Ishikawa (cell line): ENCODE data around the gene HCN4.

Source experiments
- CEBPB ChIP-seq: IDR thresholded peaks from 2 replicates; pipeline ENCODE4 v1.6.1; 2012
- CREB1 ChIP-seq: IDR thresholded peaks from 2 replicates; pipeline ENCODE4 v1.6.1; 2012; ENCODE audit warnings: low read depth
- EGR1 ChIP-seq: IDR thresholded peaks from 2 replicates; pipeline ENCODE4 v1.6.1; 2012
- EP300 ChIP-seq: IDR thresholded peaks from 2 replicates; pipeline ENCODE4 v1.6.1; 2012; ENCODE audit warnings: borderline replicate concordance
- FOXM1 ChIP-seq: IDR thresholded peaks from 2 replicates; pipeline ENCODE4 v1.6.1; 2012; ENCODE audit warnings: low read depth, borderline replicate concordance
- MAX ChIP-seq: IDR thresholded peaks from 2 replicates; pipeline ENCODE4 v1.6.1; 2012
- NFIC ChIP-seq: IDR thresholded peaks from 2 replicates; pipeline ENCODE4 v1.6.1; 2012
- RAD21 ChIP-seq: IDR thresholded peaks from 2 replicates; pipeline ENCODE4 v1.6.1; 2012; ENCODE audit warnings: low read depth
- REST ChIP-seq: IDR thresholded peaks from 2 replicates; pipeline ENCODE4 v1.6.1; 2012; ENCODE audit warnings: low read depth, mild to moderate bottlenecking
- TAF1 ChIP-seq: IDR thresholded peaks from 2 replicates; pipeline ENCODE4 v1.6.1; 2012; ENCODE audit warnings: low read depth, mild to moderate bottlenecking
- TCF12 ChIP-seq: IDR thresholded peaks from 2 replicates; pipeline ENCODE4 v1.6.1; 2012; ENCODE audit warnings: low read depth
- TEAD4 ChIP-seq: IDR thresholded peaks from 2 replicates; pipeline ENCODE4 v1.6.1; 2012
- USF1 ChIP-seq: IDR thresholded peaks from 2 replicates; pipeline ENCODE4 v1.6.1; 2012
- YY1 ChIP-seq: IDR thresholded peaks from 2 replicates; pipeline ENCODE4 v1.6.1; 2012; ENCODE audit warnings: low read depth
- ZBTB7A ChIP-seq: IDR thresholded peaks from 2 replicates; pipeline ENCODE4 v1.6.1; 2012; ENCODE audit warnings: low read depth

The HCN4 gene

GRCh38 chr15:73308305-73308704, 60.5 kb downstream of the HCN4 start:
- TF ChIP-seq TAF1 (no peak), REST (no peak), TEAD4 (no peak), NFIC (no peak), EP300 (no peak), TCF12 (no peak), CEBPB (no peak), YY1 (no peak), MAX (no peak), USF1 (no peak), FOXM1 (no peak), CREB1 (no peak), ZBTB7A (no peak), RAD21 (no peak), EGR1 (no peak)

GRCh38 chr15:73305331-73306211, 63.2 kb downstream of the HCN4 start:
- TF ChIP-seq EP300: no peak
- TF ChIP-seq RAD21: peak; percentile 84

GRCh38 chr15:73303636-73304035, 65.1 kb downstream of the HCN4 start:
- no peak for TF ChIP-seq USF1
- TF ChIP-seq TEAD4: no peak
- no peak for TF ChIP-seq REST
- no peak for TF ChIP-seq TAF1
- no peak for TF ChIP-seq EGR1
- TF ChIP-seq MAX: no peak
- TF ChIP-seq CREB1: no peak
- no peak for TF ChIP-seq RAD21
- no peak for TF ChIP-seq TCF12
- TF ChIP-seq YY1: no peak
- no peak for TF ChIP-seq EP300
- no peak for TF ChIP-seq CEBPB
- no peak for TF ChIP-seq ZBTB7A
- no peak for TF ChIP-seq FOXM1
- no peak for TF ChIP-seq NFIC

- no peak for TF ChIP-seq EGR1
- TF ChIP-seq NFIC: no peak
- no peak for TF ChIP-seq CREB1
- no peak for TF ChIP-seq USF1
- no peak for TF ChIP-seq RAD21
- TF ChIP-seq REST: no peak
- TF ChIP-seq TAF1: no peak
- no peak for TF ChIP-seq TCF12
- no peak for TF ChIP-seq MAX
- no peak for TF ChIP-seq TEAD4
- TF ChIP-seq YY1: no peak
- TF ChIP-seq EP300: no peak
- no peak for TF ChIP-seq ZBTB7A
- no peak for TF ChIP-seq FOXM1
Measured at GRCh38 chr15:73298522-73299245, 70.1 kb downstream of the HCN4 start.
